ENCODE data around the gene CDYL.

- peak in 1 of 2 donors; percentile 68 for TF ChIP-seq POLR2AphosphoS5 (IDR thresholded peaks at IDR 0.05; ENCODE audit: insufficient read depth in 1 of 2, low read depth in 1 of 2)
- no peak for TF ChIP-seq CTCF (IDR thresholded peaks at IDR 0.05)
Measured at GRCh38 chr6:4941782-4942672, 165.8 kb downstream of the CDYL start.
